KMS-11 (cell line): ENCODE measurements around the gene CGGBP1.
A peak's percentile ranks its signal among the peaks of the same experiment; 100 is the strongest.

Experiments
- H2AFZ ChIP-seq: fragments of 200-600 bp; sonication (generic); 2 replicates; pipeline ENCODE4 v1.6.1; 2016; ENCODE audit warnings: antibody characterized with exemption, mixed run types, low read depth
- H3K27ac ChIP-seq: fragments of 200-600 bp; sonication (generic); 2 replicates; pipeline ENCODE4 v1.6.1; 2016; ENCODE audit warnings: mild to moderate bottlenecking, mixed run types
- H3K27me3 ChIP-seq: fragments of 200-600 bp; sonication (generic); 2 replicates; pipeline ENCODE4 v1.6.1; 2017; ENCODE audit warnings: mild to moderate bottlenecking, low read depth, mixed run types, moderate library complexity; ENCODE audit not compliant: insufficient read depth
- H3K36me3 ChIP-seq: fragments of 200-600 bp; sonication (generic); 2 replicates; pipeline ENCODE4 v1.6.1; 2017; ENCODE audit warnings: mild to moderate bottlenecking, mixed run types; ENCODE audit not compliant: insufficient read depth
- H3K4me1 ChIP-seq: fragments of 200-600 bp; sonication (generic); 2 replicates; pipeline ENCODE4 v1.6.1; 2016; ENCODE audit warnings: mild to moderate bottlenecking, low read depth, mixed run types; ENCODE audit not compliant: poor library complexity, severe bottlenecking
- H3K4me2 ChIP-seq: fragments of 200-600 bp; sonication (generic); 2 replicates; pipeline ENCODE4 v1.7.0; 2016; ENCODE audit warnings: mild to moderate bottlenecking, mixed run types
- H3K4me3 ChIP-seq: fragments of 200-600 bp; sonication (generic); IDR thresholded peaks from 2 replicates; pipeline ENCODE4 v1.6.1; 2017; ENCODE audit warnings: low read depth, low read length, mixed read lengths; ENCODE audit not compliant: insufficient read depth
- H3K79me2 ChIP-seq: fragments of 200-600 bp; sonication (generic); 2 replicates; pipeline ENCODE4 v1.6.1; 2016; ENCODE audit warnings: low read depth, mixed run types; ENCODE audit not compliant: insufficient read depth
- H3K9ac ChIP-seq: fragments of 200-600 bp; sonication (generic); 2 replicates; pipeline ENCODE4 v1.6.1; 2016; ENCODE audit warnings: mild to moderate bottlenecking, mixed run types
- H4K20me1 ChIP-seq: fragments of 200-600 bp; sonication (generic); 2 replicates; pipeline ENCODE4 v1.6.1; 2016; ENCODE audit warnings: mild to moderate bottlenecking, mixed run types; ENCODE audit not compliant: insufficient read depth
- CTCF ChIP-seq: fragments of 200-600 bp; sonication (generic); conservative IDR thresholded peaks from 2 replicates; pipeline ENCODE4 v1.6.1; 2017; ENCODE audit warnings: low read depth, mild to moderate bottlenecking, antibody characterized with exemption, low read length, moderate library complexity, mixed read lengths

CGGBP1 gene

GRCh38 chr3:88061746-88062145 lies 2.9 kb upstream of the CGGBP1 start:
- Histone ChIP-seq H3K79me2 (peaks cover 32% of the 10 kb centered on the region), H3K27ac (no peak overlapping the region), H3K9ac (no peak overlapping the region), H4K20me1 (no peaks in the 10 kb centered on the region), H3K4me3 (no peak overlapping the region), H3K4me2 (no peak overlapping the region), H2AFZ (no peak overlapping the region), H3K36me3 (no peaks in the 10 kb centered on the region), H3K4me1 (peaks cover 23% of the 10 kb centered on the region), H3K27me3 (no peaks in the 10 kb centered on the region)
- TF ChIP-seq CTCF, result no peak

GRCh38 chr3:88059380-88060170 lies 770 bp upstream of the CGGBP1 start:
- peak overlapping the region; percentile 61; the same call in 1 of the 2 replicates for H3K9ac ChIP-seq
- peak overlapping the region; percentile 86 for H3K4me2 ChIP-seq
- H3K79me2 ChIP-seq, result peaks cover 31% of the 10 kb centered on the region
- H3K4me3 ChIP-seq, result peak overlapping the region; percentile 73
- peak overlapping the region; percentile 34 for H2AFZ ChIP-seq
- H4K20me1 ChIP-seq, result no peaks in the 10 kb centered on the region
- no peak for TF ChIP-seq CTCF
- no peaks in the 10 kb centered on the region for H3K36me3 ChIP-seq
- H3K27me3 ChIP-seq, result no peaks in the 10 kb centered on the region
- peak overlapping the region; percentile 26; the same call in 1 of the 2 replicates for H3K27ac ChIP-seq
- H3K4me1 ChIP-seq, result peaks cover 23% of the 10 kb centered on the region

- H3K4me1 ChIP-seq, result peaks cover 23% of the 10 kb centered on the region
- no peaks in the 10 kb centered on the region for H3K27me3 ChIP-seq
- peak overlapping the region; percentile 62 for H3K4me2 ChIP-seq
- H3K36me3 ChIP-seq, result no peaks in the 10 kb centered on the region
- peak overlapping the region; percentile 49 for H3K4me3 ChIP-seq
- H3K9ac ChIP-seq, result peak overlapping the region; percentile 32; the same call in 1 of the 2 replicates
- H2AFZ ChIP-seq, result peak overlapping the region; percentile 52
- peak overlapping the region; percentile 44 for H3K27ac ChIP-seq
- no peak for TF ChIP-seq CTCF
- H3K79me2 ChIP-seq, result peaks cover 26% of the 10 kb centered on the region
- no peaks in the 10 kb centered on the region for H4K20me1 ChIP-seq
Measured at GRCh38 chr3:88058306-88058580, 562 bp downstream of the CGGBP1 start.

- Histone ChIP-seq H3K79me2 (peaks cover 26% of the 10 kb centered on the region), H2AFZ (peak overlapping the region; percentile 52), H3K36me3 (no peaks in the 10 kb centered on the region), H3K4me3 (peak overlapping the region; percentile 49), H3K4me1 (peaks cover 28% of the 10 kb centered on the region), H3K27me3 (no peaks in the 10 kb centered on the region), H3K27ac (peak overlapping the region; percentile 44; the same call in 1 of the 2 replicates), H3K9ac (peak overlapping the region; percentile 32; the same call in 1 of the 2 replicates), H3K4me2 (peak overlapping the region; percentile 62), H4K20me1 (no peaks in the 10 kb centered on the region)
- TF ChIP-seq CTCF, result no peak
Measured at GRCh38 chr3:88057630-88058305, 1.0 kb downstream of the CGGBP1 start.
